ENCODE measurements around the gene SAPCD1.

SAPCD1 gene

GRCh38 chr6:31761343-31761742, 1.1 kb upstream of the SAPCD1 start:
- TF ChIP-seq, protein P1, sequence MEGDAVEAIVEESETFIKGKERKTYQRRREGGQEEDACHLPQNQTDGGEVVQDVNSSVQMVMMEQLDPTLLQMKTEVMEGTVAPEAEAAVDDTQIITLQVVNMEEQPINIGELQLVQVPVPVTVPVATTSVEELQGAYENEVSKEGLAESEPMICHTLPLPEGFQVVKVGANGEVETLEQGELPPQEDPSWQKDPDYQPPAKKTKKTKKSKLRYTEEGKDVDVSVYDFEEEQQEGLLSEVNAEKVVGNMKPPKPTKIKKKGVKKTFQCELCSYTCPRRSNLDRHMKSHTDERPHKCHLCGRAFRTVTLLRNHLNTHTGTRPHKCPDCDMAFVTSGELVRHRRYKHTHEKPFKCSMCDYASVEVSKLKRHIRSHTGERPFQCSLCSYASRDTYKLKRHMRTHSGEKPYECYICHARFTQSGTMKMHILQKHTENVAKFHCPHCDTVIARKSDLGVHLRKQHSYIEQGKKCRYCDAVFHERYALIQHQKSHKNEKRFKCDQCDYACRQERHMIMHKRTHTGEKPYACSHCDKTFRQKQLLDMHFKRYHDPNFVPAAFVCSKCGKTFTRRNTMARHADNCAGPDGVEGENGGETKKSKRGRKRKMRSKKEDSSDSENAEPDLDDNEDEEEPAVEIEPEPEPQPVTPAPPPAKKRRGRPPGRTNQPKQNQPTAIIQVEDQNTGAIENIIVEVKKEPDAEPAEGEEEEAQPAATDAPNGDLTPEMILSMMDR (IDR thresholded peaks at IDR 0.05; ENCODE audit: low read depth, low read length): no peak
- H3K4me3 ChIP-seq (ENCODE audit: low read depth, low read length): no peak overlapping the region

DNA sequence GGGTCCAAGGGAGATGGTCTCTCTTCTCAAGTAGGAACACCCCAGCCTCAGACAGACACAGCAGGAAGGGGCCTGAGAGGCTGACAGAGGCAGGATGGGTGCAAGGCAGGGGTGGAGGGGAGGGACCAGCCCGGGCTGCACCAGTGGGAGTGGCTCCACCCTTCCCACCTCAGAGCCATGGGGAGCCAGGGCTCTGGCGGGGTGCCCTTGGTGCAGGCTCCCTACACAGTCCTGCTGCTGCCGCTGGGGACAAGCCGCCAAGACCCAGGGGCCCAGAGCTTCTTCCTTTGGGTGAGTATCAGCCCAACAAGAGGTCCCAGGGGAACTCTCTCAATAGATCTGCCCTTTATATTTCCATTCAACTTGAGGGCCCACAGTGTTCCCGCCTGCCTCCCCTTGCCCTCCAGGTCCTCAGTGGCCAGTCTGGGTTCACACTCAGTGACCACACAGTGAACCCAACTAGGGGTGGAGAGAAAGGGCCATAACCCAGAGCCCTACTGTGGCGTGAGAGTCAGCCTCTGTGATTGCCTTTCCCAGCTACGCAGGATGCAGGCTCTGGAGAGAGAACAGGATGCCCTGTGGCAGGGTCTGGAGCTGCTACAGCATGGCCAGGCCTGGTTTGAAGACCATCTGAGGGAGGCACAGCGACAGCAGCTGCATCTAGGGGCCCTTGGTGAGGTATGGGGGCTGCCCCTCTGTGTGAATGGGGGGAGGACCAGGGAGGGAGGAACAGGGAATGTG, 592 bp downstream of the SAPCD1 start:
- no peak overlapping the region for H3K4me3 ChIP-seq (ENCODE audit: low read depth, low read length)
- TF ChIP-seq, protein P1 (IDR thresholded peaks at IDR 0.05; ENCODE audit: low read depth, low read length): no peak

DNA sequence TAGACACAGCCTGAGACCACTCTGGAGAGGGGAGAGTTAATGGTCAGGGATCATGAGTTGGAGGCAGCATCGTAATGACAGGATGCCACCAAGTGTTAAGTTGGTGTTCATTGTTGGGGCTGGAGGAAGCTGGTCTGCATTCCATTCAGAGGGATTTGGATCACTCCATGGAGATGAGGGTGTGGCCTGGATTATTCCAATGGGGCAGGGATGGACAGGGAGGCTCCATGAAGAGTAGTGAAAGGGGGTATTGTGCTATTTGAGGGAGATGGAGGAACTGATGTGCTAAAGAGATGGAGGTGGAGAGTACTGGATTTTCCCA, 1.1 kb downstream of the SAPCD1 start:
- H3K4me3 ChIP-seq (ENCODE audit: low read depth, low read length): no peak overlapping the region
- TF ChIP-seq, protein P1 (IDR thresholded peaks at IDR 0.05; ENCODE audit: low read depth, low read length): no peak

GRCh38 chr6:31764198-31764597, 1.7 kb downstream of the SAPCD1 start:
- no peak overlapping the region for H3K4me3 ChIP-seq (ENCODE audit: low read depth, low read length)
- TF ChIP-seq, protein P1 (IDR thresholded peaks at IDR 0.05; ENCODE audit: low read depth, low read length): no peak

DNA sequence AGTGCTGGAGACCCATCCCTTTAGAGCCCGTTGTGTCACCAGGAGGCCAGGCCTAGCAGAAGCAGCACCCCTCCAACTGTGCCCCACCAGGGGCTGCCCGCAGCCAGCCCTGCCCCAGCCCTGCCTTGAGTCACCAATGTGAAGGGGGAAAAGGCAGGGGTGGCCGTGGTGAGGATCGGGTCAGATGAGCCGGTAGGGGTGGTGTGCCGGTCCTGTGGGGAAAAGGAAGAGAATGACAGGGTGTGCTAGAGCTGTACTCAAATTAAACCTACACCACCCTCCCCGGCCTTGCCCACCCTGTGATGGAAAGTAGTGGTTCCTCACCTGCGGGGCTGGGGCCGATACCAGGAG, 3.1 kb downstream of the SAPCD1 start:
- no peak overlapping the region for H3K4me3 ChIP-seq (ENCODE audit: low read depth, low read length)
- TF ChIP-seq, protein P1 (IDR thresholded peaks at IDR 0.05; ENCODE audit: low read depth, low read length): no peak

GRCh38 chr6:31765910-31766794, 3.7 kb downstream of the SAPCD1 start:
- TF ChIP-seq, protein P1 (IDR thresholded peaks at IDR 0.05; ENCODE audit: low read depth, low read length): no peak

DNA sequence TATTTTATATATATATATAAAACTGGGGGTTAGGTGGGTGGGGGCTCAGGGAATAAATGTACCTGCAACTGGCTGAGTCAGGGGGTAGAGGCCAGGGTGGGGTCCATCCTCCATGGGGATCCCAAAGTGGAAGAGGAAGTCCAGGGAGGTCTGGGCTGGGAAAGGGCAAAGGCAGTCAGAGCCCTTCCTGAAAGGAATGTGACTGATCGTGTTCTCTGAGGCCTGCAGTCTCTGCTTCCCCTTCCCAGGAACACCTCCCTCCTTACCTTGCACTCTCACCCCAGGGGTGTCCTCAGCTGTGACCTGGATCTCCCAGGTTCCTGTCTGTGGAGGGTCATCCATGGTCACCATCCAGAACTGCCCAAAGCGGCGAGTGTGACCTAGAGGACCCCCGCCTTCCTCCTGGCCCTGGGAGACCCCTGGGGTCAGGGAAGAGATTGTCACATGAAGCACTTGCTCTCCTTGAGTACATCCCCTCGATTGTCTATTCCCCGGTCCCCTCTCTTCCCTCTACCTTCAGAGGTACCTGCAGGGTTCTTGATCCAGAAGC, 4.7 kb downstream of the SAPCD1 start:
- TF ChIP-seq, protein P1 (IDR thresholded peaks at IDR 0.05; ENCODE audit: low read depth, low read length): no peak
- no peak overlapping the region for H3K4me3 ChIP-seq (ENCODE audit: low read depth, low read length)

More at GRCh38 chr6:31765910-31766794, 3.7 kb downstream of the SAPCD1 start:
- no peak overlapping the region for H3K4me3 ChIP-seq (ENCODE audit: low read depth, low read length)
